Large intestine (tissue), 3 donors: ENCODE results near the gene PSMB5. TPM values are rescaled to one million over a fixed set of nuclear protein-coding genes. Genes with fewer than 3 reads are reported as not detected.

Source experiments
- DNase-seq, 2 donors: peaks; one replicate each; pipeline versions ENCODE4 v3.0.0 to v3.0.0-alpha.2; 2013
- H3K27ac ChIP-seq: one replicate; pipeline ENCODE4 v1.5.1; 2013; ENCODE audit warnings: low read length
- H3K27me3 ChIP-seq: 2 replicates; pipeline ENCODE4 v1.6.1; 2013; ENCODE audit warnings: low read length; ENCODE audit not compliant: control insufficient read depth, insufficient read depth
- H3K36me3 ChIP-seq: 2 replicates; pipeline ENCODE4 v1.6.1; 2013; ENCODE audit warnings: low read length; ENCODE audit not compliant: control insufficient read depth, insufficient read depth
- H3K4me1 ChIP-seq: one replicate; pipeline ENCODE4 v1.6.1; 2013; ENCODE audit warnings: low read length; ENCODE audit not compliant: control insufficient read depth, insufficient read depth
- H3K4me3 ChIP-seq: one replicate; pipeline ENCODE4 v1.5.1; 2013; ENCODE audit warnings: low read length
- H3K9me3 ChIP-seq: one replicate; pipeline ENCODE4 v1.6.1; 2013; ENCODE audit warnings: mild to moderate bottlenecking, low read depth, low read length, moderate library complexity; ENCODE audit not compliant: control insufficient read depth
- WGBS: methylation state at CpG from one replicate; pipeline ENCODE4 v1.1.5; 2013; ENCODE audit warnings: low lambda C conversion rate; ENCODE audit not compliant: insufficient coverage; 5-methylcytosine and 5-hydroxymethylcytosine counted together
- polyA plus RNA-seq: library from polyadenylated mRNA; unstranded; fragments of 120-200 nt; gene quantifications from one replicate; pipeline ENCODE4 v1.2.1, GENCODE V29; 2013

Gene PSMB5
- polyA plus RNA-seq, 1 donor = 112 TPM

DNA sequence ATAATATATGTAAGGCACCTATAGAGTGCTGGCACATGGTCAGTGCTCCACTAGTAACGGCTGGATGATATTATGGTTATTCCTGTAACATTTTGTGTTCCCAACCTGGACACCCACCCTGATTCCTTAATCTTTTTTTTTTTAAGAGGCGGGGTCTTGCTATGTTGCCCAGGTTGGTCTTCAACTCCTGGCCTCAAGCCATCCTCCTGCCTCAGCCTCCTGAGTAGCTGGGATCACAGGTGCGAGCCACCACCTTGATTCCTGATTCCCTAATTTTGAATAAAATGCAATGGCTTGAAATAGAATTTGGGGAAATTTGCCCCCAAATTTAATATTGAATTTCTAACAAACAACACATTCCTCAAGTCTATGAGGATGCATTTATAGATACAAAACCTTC, 32.1 kb downstream of the PSMB5 start:
- H3K36me3 ChIP-seq = peaks cover 7% of the 10 kb centered on the region
- no peak for DNase-seq
- H3K27ac ChIP-seq = no peak overlapping the region
- no CpG with 5 or more reads among the region's 3 CpGs for WGBS
- H3K9me3 ChIP-seq = no peaks in the 10 kb centered on the region
- peaks cover 4% of the 10 kb centered on the region for H3K4me1 ChIP-seq
- no peak overlapping the region for H3K4me3 ChIP-seq
- no peaks in the 10 kb centered on the region for H3K27me3 ChIP-seq

DNA sequence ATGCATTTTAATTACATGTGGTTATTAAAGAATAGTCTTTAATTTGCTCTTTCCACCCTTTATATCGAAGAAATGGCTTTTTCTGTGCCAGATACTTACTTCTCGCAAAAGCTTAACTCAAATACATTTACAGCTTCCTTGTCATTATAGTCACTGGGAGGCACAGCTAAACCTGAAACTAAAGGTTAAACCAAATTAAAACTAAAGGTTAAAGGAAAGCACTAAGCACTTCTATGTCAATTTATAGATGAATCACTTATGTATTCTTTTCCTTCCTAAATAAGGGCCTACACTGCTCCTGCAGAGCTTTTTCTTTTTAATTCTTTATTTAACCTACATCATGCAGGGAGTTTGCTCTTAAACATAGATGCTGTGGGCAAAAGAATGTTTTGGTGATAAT, 33.8 kb downstream of the PSMB5 start:
- Histone ChIP-seq H3K4me3 (no peak overlapping the region), H3K9me3 (no peaks in the 10 kb centered on the region), H3K4me1 (no peaks in the 10 kb centered on the region), H3K27me3 (no peaks in the 10 kb centered on the region), H3K36me3 (peaks cover 7% of the 10 kb centered on the region), H3K27ac (no peak overlapping the region)
- WGBS = no CpG with 5 or more reads among the region's 2 CpGs
- no peak for DNase-seq

DNA sequence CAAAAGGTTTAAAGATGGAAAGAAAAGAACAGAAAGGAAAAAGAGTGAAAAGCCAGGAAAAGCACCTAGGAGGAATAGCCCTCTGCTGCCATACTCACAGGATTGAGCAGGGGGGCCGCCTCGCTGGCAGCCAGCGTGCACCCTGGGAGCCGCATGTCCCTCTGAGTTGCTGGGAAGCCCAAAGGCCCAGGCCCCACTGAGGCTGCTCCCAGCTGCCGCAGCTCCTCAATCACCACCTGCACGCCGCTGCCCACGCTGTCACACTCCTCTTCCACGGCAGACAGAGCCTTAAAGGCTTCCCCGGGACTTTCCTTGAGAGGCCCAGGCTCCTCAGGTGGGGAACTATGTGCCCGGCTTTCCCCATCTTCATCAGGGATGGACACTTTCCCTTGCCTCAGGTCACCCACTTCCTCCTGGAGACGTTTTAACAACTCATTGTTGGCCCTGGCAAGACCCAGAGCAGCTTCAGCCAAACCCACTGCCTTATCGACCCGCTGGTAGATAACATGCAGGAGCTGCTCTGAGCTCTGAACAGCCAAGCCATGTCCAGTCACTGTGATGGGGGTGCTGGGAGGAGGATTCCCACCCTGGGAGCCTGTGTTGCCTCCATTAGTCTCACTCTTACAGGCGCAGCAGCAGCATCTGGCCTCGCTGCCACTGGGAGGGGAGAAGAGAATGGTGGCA, 36.2 kb downstream of the PSMB5 start:
- DNase-seq = no peak
- Histone ChIP-seq H3K27ac (no peak overlapping the region), H3K27me3 (no peaks in the 10 kb centered on the region), H3K4me1 (no peaks in the 10 kb centered on the region), H3K4me3 (no peak overlapping the region), H3K9me3 (no peaks in the 10 kb centered on the region), H3K36me3 (peaks cover 9% of the 10 kb centered on the region)
- no CpG with 5 or more reads among the region's 16 CpGs for WGBS

DNA sequence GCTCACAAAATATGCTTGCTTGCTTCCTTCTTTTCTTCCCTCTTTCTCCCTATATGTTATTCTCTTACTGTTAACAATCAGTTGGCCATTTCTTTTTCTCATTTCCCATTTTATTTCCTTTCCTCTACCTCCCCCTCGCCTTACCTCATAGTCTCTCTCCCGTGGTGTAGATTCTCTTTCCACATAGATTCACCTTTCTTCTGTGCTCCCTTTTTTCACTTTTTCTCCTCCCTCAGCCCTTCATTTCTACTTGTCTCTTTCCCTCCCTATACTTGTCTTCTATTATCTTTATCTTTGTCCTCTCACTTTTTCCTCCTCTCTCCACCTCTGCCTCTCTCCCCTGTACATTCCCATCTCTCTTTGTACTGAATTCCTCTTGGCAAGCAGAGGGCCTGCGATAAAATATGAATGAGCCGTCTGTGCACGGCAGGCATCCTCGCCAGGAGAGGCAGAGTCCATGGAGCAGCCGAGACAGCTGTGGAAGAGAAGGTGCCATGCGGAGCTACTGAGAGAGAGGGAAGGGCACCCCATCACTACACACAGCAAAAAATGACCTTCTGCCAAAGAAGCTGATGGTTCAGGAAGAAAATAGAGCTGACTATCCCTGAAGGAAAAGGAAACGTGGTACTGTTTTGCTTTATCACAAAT, 36.9 kb downstream of the PSMB5 start:
- no peak overlapping the region for H3K4me3 ChIP-seq
- no peak for DNase-seq
- H3K27ac ChIP-seq = no peak overlapping the region
- H3K27me3 ChIP-seq = no peaks in the 10 kb centered on the region
- no peaks in the 10 kb centered on the region for H3K4me1 ChIP-seq
- H3K36me3 ChIP-seq = peaks cover 9% of the 10 kb centered on the region
- WGBS = 92% methylated on average over 2 of the region's 9 CpGs
- no peaks in the 10 kb centered on the region for H3K9me3 ChIP-seq

DNA sequence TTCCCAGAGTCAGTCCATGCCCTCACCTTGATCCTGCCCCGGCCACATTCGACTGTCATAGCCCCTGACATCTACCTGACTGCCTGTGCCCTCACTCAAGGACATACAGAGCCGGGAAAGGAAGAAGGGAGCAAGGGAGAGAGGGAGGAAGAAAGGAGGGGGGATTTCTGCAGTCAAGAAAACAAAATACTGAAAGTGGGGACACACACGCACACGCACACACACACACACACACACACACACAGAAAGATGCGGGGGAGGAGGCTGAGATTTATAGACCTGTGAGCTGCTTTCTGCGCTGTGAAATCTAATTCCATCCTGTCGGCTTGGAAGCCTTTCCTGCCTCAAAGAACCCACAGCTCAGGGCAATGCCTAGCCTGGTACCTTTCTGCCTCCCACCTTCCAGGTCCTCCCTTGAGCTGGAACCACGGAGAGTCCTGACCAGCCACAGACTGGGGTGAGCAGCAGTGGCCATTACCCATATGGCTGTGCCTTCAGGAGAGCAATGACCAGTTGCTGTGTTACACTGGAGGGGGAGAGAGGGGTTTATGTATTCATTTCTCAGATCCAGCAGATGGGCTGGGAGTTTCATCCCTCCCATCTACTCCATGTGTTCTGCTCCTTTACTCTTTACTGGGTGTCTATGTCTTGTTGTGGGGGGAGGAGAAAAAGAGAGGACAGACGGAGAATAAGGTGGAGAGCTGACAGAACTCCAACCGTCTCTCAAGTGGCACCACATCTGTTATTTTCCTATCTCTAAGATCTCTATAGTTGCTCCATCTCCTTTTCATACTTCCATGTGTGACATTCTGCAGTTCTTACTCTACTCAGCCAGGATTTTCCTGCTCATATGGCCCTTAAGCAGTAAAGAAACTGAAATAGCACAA, 37.7 kb downstream of the PSMB5 start:
- Histone ChIP-seq H3K9me3 (no peaks in the 10 kb centered on the region), H3K27me3 (no peaks in the 10 kb centered on the region), H3K27ac (no peak overlapping the region), H3K36me3 (peaks cover 9% of the 10 kb centered on the region), H3K4me3 (no peak overlapping the region), H3K4me1 (no peaks in the 10 kb centered on the region)
- WGBS = 86% methylated on average over 1 of the region's 11 CpGs
- DNase-seq = no peak

DNA sequence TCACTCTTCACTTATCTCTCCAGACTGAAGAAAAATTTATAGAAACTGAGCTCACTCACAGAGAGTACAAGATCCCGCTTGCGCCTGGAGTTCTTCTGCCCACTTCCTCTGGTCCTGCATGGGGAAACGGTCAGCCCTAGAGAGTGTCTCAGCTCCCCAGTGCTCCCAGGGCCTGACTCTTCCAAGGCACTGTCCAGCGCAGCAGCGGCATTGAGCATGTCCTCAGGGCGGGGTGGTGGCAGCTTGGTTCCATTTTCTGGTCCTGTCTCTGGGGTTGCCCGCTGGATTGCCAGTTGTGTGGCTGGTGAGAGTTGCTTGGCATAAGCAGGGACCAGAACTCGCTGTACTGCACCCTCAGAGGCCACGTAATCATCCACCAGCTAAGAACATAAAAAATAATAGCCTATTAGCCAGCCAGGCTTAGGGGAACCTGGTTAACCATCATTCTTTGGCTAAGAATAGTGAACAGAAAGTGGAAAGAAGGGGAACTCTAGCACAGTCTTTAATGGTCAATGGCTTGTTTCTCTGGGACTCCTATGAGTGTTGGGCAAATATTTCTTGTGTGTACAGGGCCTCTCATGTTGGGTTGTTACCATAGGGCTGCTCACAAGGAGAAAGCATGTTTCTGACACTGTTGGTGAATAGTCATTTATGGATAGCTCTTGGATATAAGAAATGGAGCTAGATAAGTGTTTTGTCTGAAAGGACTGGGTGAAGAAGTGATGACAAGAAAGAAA, 38.6 kb downstream of the PSMB5 start:
- Histone ChIP-seq H3K4me1 (no peaks in the 10 kb centered on the region), H3K4me3 (no peak overlapping the region), H3K27ac (no peak overlapping the region), H3K27me3 (no peaks in the 10 kb centered on the region), H3K36me3 (peaks cover 9% of the 10 kb centered on the region), H3K9me3 (no peaks in the 10 kb centered on the region)
- no peak for DNase-seq
- WGBS = no CpG with 5 or more reads among the region's 9 CpGs

DNA sequence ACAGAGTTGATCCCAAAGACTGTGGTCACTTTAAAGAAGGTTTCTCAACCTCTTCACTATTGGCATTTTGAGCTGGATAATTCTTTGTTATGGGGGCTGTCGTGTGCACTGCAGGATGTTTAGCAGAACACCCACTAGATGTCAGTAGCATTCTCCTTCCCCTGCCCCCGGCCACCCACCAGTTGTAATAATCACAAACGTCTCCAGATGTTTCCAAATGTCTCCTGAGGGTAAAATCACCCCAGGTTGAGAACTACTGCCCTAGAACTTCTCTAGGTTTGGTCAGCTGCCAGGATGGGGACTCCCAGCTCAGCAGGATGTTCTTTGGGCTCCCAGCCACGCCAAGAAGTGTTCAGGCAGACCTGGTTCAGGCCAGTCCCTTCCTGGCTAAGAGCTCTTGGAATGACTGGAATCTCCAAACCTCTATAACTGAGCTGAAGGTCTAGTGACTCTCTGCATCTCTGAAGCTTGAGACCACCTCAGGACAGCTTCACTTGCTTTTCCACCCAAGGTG, 39.9 kb downstream of the PSMB5 start:
- Histone ChIP-seq H3K9me3 (no peaks in the 10 kb centered on the region), H3K27ac (no peak overlapping the region), H3K36me3 (peaks cover 12% of the 10 kb centered on the region), H3K27me3 (no peaks in the 10 kb centered on the region), H3K4me3 (no peak overlapping the region), H3K4me1 (no peaks in the 10 kb centered on the region)
- peak in 1 of 2 donors; percentile 33 for DNase-seq
- WGBS = no CpG with 5 or more reads among the region's 4 CpGs

DNA sequence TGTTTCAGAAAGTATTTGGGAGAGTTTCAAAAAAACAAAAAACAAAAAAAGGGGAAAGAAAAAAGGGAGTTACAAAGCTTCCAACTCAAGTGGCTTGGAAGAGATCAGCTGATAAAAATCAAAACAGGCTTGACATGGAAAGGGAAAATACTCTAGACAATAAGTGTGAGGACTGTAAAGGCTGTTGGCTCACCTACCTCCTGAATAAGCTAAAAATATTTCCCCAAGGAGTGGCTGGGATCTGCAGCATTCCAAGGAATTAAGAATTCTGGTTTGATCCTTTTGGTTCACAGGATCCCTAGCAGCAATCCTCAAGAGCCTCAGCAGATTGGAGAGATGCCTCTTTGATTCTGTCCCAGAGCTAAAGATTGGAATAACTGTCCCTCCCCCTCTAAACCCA, 41.2 kb downstream of the PSMB5 start:
- no peaks in the 10 kb centered on the region for H3K9me3 ChIP-seq
- no peak overlapping the region for H3K27ac ChIP-seq
- H3K27me3 ChIP-seq = no peaks in the 10 kb centered on the region
- peaks cover 19% of the 10 kb centered on the region for H3K36me3 ChIP-seq
- DNase-seq = no peak
- H3K4me3 ChIP-seq = no peak overlapping the region
- H3K4me1 ChIP-seq = no peaks in the 10 kb centered on the region

DNA sequence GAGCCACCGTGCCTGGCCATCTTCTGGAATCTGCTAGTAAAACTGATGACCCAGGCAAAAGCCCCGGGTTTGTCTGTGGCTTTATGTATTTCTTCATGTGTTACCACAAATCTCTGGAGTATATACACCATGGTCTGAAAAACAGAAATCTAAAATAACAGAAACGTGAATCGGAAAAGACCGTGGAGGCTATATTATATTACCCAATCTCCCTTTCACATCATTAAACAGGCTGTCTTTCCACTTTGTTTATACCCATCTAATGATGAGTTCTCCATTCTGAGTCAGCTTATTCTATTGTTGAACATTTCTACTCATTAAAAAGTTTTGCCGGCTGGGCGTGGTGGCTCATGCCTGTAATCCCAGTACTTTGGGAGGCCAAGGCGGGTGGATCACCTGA, 42.8 kb downstream of the PSMB5 start:
- Histone ChIP-seq H3K4me1 (no peaks in the 10 kb centered on the region), H3K36me3 (peaks cover 27% of the 10 kb centered on the region), H3K27ac (no peak overlapping the region), H3K4me3 (no peak overlapping the region), H3K27me3 (no peaks in the 10 kb centered on the region), H3K9me3 (no peaks in the 10 kb centered on the region)
- WGBS = 100% methylated on average over 3 of the region's 8 CpGs
- no peak for DNase-seq

DNA sequence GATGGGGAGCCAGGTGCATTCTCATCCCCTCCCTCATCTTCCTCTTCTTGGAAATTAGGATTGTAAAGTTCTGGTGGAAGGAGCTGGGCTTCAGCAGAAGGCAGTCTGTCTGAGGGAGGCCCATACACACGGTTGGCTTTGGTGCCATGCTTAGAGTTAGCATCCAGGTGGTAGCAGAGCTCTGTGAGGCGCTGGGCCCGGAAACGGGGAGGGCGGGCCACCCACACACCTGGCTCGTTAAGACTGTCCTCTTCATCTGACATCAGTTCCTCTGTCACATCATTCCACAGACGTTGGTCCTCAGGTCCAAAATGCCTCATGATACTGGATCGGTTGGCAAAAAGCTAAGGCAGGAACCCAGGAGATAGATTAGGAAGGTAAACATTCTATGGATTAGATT, 47.4 kb downstream of the PSMB5 start:
- Histone ChIP-seq H3K4me1 (no peaks in the 10 kb centered on the region), H3K36me3 (peaks cover 25% of the 10 kb centered on the region), H3K27ac (no peak overlapping the region), H3K27me3 (no peaks in the 10 kb centered on the region), H3K9me3 (no peaks in the 10 kb centered on the region), H3K4me3 (no peak overlapping the region)
- WGBS = no CpG with 5 or more reads among the region's 8 CpGs
- no peak for DNase-seq
